Lower leg skin (tissue), 3 donors: ENCODE data around the gene CD36.

Source experiments
- CTCF ChIP-seq, 3 donors: fragments of 450-650 bp; IDR thresholded peaks; one replicate each; pipeline ENCODE4 v1.5.1; 2016; ENCODE audit warnings: antibody characterized with exemption in 3 of 3, mild to moderate bottlenecking in 3 of 3, moderate library complexity in 2 of 3
- POLR2A ChIP-seq, 2 donors: fragments of 450-650 bp; IDR thresholded peaks; one replicate each; pipeline ENCODE4 v1.6.1; 2016 to 2017; ENCODE audit warnings: antibody characterized with exemption in 2 of 2, mild to moderate bottlenecking in 1 of 2, moderate library complexity in 1 of 2

GRCh38 chr7:80705130-80705781 lies 66.8 kb downstream of the CD36 start:
- TF ChIP-seq CTCF (IDR thresholded peaks at IDR 0.05) (no peak), POLR2A (IDR thresholded peaks at IDR 0.05) (no peak)
